Epithelial cell of proximal tubule (primary cell): ENCODE measurements around the gene ST3GAL5. TPM values are rescaled to one million over a fixed set of nuclear protein-coding genes. Genes with fewer than 3 reads are reported as not detected.
"Not testable (repeated sequence)": the region's sequence is repeated elsewhere in the genome, so short reads cannot be mapped to it uniquely, and the experiment has no call there.

ENCODE experiments used
- DNase-seq: peaks from one replicate; pipeline ENCODE4 v3.0.0-alpha.2; 2011; ENCODE audit warnings: low read depth
- H3K4me3 ChIP-seq: 2 replicates; pipeline ENCODE4 v1.5.1; 2011; ENCODE audit warnings: low read depth, mild to moderate bottlenecking, low read length
- total RNA-seq: library from RNA; depleted of rRNA; stranded (reverse); fragments of >200 nt; gene quantifications from 2 replicates; pipeline ENCODE4 v1.2.3, GENCODE V29; 2015
- TF ChIP-seq, protein P1 (sequence below): conservative IDR thresholded peaks from 2 replicates; pipeline ENCODE4 v1.5.1; 2012; ENCODE audit warnings: low read depth, mild to moderate bottlenecking, low read length

Gene ST3GAL5
- total RNA-seq, 1 donor from 2014 or later = 8.7 TPM

GRCh38 chr2:85886141-85886540 lies 2.6 kb downstream of the ST3GAL5 start:
- TF ChIP-seq, protein P1, sequence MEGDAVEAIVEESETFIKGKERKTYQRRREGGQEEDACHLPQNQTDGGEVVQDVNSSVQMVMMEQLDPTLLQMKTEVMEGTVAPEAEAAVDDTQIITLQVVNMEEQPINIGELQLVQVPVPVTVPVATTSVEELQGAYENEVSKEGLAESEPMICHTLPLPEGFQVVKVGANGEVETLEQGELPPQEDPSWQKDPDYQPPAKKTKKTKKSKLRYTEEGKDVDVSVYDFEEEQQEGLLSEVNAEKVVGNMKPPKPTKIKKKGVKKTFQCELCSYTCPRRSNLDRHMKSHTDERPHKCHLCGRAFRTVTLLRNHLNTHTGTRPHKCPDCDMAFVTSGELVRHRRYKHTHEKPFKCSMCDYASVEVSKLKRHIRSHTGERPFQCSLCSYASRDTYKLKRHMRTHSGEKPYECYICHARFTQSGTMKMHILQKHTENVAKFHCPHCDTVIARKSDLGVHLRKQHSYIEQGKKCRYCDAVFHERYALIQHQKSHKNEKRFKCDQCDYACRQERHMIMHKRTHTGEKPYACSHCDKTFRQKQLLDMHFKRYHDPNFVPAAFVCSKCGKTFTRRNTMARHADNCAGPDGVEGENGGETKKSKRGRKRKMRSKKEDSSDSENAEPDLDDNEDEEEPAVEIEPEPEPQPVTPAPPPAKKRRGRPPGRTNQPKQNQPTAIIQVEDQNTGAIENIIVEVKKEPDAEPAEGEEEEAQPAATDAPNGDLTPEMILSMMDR = no peak
- H3K4me3 ChIP-seq = no peak overlapping the region

DNA sequence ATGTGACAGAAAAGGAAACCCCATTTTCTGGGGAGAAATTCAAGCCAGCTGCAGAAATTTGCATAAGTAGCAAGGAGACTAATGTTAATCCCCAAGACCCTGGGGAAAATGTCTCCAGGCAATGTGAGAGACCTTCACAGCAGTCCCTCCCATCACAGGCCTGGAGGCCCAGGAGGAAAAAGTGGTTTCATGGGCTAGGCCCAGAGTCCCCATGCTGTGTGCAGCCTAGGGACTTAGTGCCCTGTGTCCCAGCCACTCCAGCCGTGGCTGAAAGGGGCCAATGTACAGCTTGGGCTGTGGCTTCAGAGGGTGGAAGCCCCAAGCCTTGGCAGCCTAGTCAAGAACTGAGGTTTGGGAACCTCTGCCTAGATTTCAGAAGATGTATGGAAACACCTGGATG lies 7.0 kb downstream of the ST3GAL5 start:
- not testable (repeated sequence) for H3K4me3 ChIP-seq, DNase-seq

More at GRCh38 chr2:85886141-85886540, 2.6 kb downstream of the ST3GAL5 start:
- DNase-seq = no peak

DNA sequence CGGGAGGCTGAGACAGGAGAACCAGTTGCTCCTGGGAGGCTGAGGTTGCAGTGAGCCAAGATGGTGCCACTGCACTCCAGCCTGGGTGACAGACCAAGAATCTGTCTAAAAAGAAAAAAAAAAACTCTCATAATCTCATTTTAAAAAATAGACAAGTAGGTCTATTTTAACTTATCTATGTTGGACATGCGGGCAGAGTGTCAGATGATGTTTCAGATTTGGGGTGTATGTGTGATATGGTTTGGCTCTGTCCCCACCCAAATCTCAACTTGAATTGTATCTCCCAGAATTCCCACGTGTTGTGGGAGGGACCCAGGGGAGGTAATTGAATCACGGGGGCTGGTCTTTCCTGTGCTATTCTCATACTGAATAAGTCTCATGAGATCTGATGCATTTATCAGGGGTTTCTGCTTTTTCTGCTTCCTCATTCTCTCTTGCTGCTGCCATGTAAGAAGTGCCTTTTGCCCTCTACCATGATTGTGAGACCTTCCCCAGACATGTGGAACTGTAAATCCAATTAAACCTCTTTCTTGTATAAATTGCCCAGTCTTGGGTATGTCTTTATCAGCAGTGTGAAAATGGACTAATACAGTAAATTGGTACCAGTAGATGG lies 8.0 kb downstream of the ST3GAL5 start:
- H3K4me3 ChIP-seq, DNase-seq: not testable (repeated sequence)

DNA sequence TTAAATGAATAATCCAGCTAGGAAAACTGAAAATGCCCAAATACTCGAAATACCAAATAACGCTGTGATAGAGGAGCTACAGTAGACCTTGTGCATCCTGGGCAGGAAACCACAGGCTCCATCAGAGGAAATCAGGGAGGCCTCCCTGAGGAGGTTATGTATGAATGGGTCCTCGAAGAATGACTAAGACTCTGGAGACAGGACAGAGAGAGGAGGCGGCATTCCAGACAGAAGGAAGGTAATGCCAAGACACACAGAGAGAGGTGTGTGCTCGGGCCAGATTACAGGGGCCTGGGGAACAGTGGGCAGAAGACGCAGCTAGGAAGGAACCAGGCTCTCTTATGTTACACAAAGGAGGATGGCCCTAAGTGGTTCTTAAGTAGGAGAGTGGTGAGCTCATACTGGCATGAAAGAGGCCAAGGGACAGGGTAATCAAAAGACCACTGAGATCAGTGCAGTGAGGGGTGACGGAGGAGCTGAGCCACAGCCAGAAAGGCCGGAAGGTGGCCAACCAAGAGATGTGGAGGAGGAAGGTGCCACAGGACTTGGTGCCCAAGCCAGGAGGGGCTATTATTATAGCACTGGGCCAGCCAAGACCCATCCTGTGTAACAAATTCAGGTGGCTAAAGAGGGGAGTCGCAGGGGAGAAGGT lies 9.9 kb downstream of the ST3GAL5 start:
- H3K4me3 ChIP-seq = no peak overlapping the region
- no peak for DNase-seq
- TF ChIP-seq, protein P1 = no peak

DNA sequence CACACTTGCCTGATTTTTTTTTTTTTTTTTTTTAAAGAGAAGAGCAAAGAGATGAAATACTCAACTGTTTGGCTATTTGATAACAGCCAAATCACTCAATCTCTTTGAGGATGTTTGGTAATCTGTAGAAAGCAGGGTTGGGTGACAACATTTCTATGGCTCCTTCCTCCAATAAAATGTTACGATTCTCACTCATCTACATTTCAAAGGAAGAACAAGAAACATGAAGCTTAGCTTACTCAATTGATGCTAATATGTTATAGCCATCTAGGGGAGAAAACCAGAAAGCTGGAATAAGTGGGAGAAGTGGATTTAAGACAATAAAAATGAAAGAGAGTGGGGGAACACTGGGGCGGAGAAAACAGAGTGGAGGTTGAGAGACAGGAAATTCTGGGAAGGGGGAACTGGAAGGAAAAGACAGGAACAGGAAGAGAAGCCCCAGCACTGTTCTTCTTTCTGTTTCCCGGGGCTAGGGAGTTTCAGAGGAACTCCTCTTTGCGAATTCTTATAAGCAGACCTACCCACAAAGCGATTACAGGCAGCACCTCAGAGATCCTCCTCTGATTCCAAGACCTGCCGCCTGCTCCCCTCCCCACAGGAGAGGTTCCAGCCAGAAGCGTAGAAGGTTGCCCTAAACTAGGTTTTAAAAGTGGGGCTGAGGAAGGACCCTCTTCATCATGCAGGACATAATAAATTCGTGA lies 13.3 kb downstream of the ST3GAL5 start:
- TF ChIP-seq, protein P1 = no peak
- H3K4me3 ChIP-seq = no peak overlapping the region
- no peak for DNase-seq

GRCh38 chr2:85873679-85874078 lies 15.1 kb downstream of the ST3GAL5 start:
- TF ChIP-seq, protein P1 = peak; percentile 37
- H3K4me3 ChIP-seq = no peak overlapping the region
- no peak for DNase-seq

DNA sequence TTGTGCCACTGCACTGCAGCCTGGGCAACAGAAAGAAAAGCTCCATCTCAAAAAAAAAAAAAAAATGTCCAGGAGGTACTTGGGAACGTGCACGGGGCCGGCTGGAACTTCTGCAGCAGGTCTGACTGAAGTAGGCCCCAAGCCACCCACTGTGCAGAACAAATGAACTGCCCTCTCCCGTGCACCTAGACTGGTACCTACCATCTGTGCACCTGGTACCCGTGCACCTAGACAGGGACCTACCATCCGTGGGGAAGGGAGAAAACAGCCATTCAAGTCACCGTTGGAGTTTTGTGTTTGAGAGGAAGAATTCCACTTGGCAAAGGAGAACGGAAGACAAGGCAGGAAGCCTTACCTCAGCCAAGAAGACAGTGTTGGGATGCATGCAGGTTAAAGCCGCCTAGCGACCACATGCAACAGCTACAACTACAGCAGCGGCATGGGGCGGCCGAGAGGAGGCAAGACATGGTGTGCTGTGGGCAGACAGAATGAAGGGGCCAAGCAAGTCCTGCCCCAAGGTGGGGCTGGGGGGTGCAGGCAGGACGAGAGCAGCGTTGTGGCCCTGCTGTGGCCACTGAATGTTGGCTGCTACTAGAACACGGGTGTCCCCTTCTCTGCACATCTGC lies 16.1 kb downstream of the ST3GAL5 start:
- no peak overlapping the region for H3K4me3 ChIP-seq
- TF ChIP-seq, protein P1 = no peak
- DNase-seq = no peak
